Nucleus accumbens (tissue), 56 donors: ENCODE measurements around the gene LSM8.
"Not testable (repeated sequence)": the region's sequence is repeated elsewhere in the genome, so short reads cannot be mapped to it uniquely, and the experiment has no call there.

ENCODE experiments used
- DNase-seq, 56 donors: peaks; one replicate each; lab custom pipeline; 2025; lab: John Stamatoyannopoulos, UW

LSM8 gene

GRCh38 chr7:118183786-118184564 is at the start of gene LSM8:
Gene LSM8, plus strand, starts transcription at chr7:118184164. Its CDS starts 60 bp downstream, at chr7:118184224.
- peak; percentile 54 to 97 (median 92) for DNase-seq

GRCh38 chr7:118134420-118134819 is 49.5 kb upstream of the LSM8 start:
- DNase-seq: not testable (repeated sequence)

GRCh38 chr7:118140468-118140867 is 43.5 kb upstream of the LSM8 start:
- DNase-seq: no peak

GRCh38 chr7:118142012-118142411 is 42.0 kb upstream of the LSM8 start:
- no peak for DNase-seq

GRCh38 chr7:118148930-118149329 is 35.0 kb upstream of the LSM8 start:
- no peak for DNase-seq

GRCh38 chr7:118149394-118149793 is 34.6 kb upstream of the LSM8 start:
- DNase-seq: no peak

GRCh38 chr7:118151671-118152070 is 32.3 kb upstream of the LSM8 start:
- no peak for DNase-seq

GRCh38 chr7:118152149-118152548 is 31.8 kb upstream of the LSM8 start:
- DNase-seq: no peak

- no peak for DNase-seq
These were observed 31.3 kb upstream of the LSM8 start for GRCh38 chr7:118152654-118153053.

- peak in 2 of 56 donors; percentile 1 to 2 for DNase-seq
These were observed 30.3 kb upstream of the LSM8 start for GRCh38 chr7:118153551-118154177.

GRCh38 chr7:118158766-118159165 is 25.2 kb upstream of the LSM8 start:
- DNase-seq: no peak

GRCh38 chr7:118169146-118169545 is 14.8 kb upstream of the LSM8 start:
- no peak for DNase-seq

- DNase-seq: no peak
These were observed 8.2 kb upstream of the LSM8 start for GRCh38 chr7:118175740-118176139.

- no peak for DNase-seq
These were observed 4.8 kb upstream of the LSM8 start for GRCh38 chr7:118179191-118179590.

GRCh38 chr7:118182593-118183427 is 1.2 kb upstream of the LSM8 start:
- no peak for DNase-seq

- DNase-seq: peak in 3 of 56 donors; percentile 8 to 37 (median 37)
These were observed 557 bp upstream of the LSM8 start for GRCh38 chr7:118183428-118183785.

GRCh38 chr7:118184565-118184940 is 589 bp downstream of the LSM8 start:
- no peak for DNase-seq

GRCh38 chr7:118185163-118185860 is 1.3 kb downstream of the LSM8 start:
- no peak for DNase-seq

- DNase-seq: no peak
These were observed 2.5 kb downstream of the LSM8 start for GRCh38 chr7:118186501-118186900.

GRCh38 chr7:118194571-118194970 is 10.6 kb downstream of the LSM8 start:
- no peak for DNase-seq
